HG03196 (cell line): Measurements from ENCODE around the gene LMNA.
"Not testable (repeated sequence)": the region's sequence is repeated elsewhere in the genome, so short reads cannot be mapped to it uniquely, and the experiment has no call there.

Experiments used
- ATAC-seq: cut with Tn5 transposase; IDR thresholded peaks from one replicate; pipeline ENCODE4 v1.9.1; 2021; ENCODE audit not compliant: unreplicated experiment

Gene LMNA

GRCh38 chr1:156114101-156114918, at the start of gene LMNA:
LMNA (plus strand) TSS chr1:156114711; CDS start chr1:156114919, 208 bp downstream.
- ATAC-seq, result peak; percentile 54

GRCh38 chr1:156065212-156065611, 49.3 kb upstream of the LMNA start:
- no peak for ATAC-seq

- no peak for ATAC-seq
Measured at GRCh38 chr1:156065871-156066270, 48.6 kb upstream of the LMNA start.

- ATAC-seq, result no peak
Measured at GRCh38 chr1:156067262-156067661, 47.2 kb upstream of the LMNA start.

- ATAC-seq, result no peak
Measured at GRCh38 chr1:156069490-156070455, 44.7 kb upstream of the LMNA start.

GRCh38 chr1:156070548-156070947, 44.0 kb upstream of the LMNA start:
- no peak for ATAC-seq

- ATAC-seq, result not testable (repeated sequence)
Measured at GRCh38 chr1:156071332-156071816, 43.1 kb upstream of the LMNA start.

- no peak for ATAC-seq
Measured at GRCh38 chr1:156072251-156072650, 42.3 kb upstream of the LMNA start.

- no peak for ATAC-seq
Measured at GRCh38 chr1:156073110-156073687, 41.3 kb upstream of the LMNA start.

- no peak for ATAC-seq
Measured at GRCh38 chr1:156073740-156074139, 40.8 kb upstream of the LMNA start.

GRCh38 chr1:156074661-156075060, 39.9 kb upstream of the LMNA start:
- ATAC-seq, result no peak

- no peak for ATAC-seq
Measured at GRCh38 chr1:156075162-156075561, 39.3 kb upstream of the LMNA start.

GRCh38 chr1:156075775-156076204, 38.7 kb upstream of the LMNA start:
- ATAC-seq, result no peak

- ATAC-seq, result no peak
Measured at GRCh38 chr1:156076609-156077429, 37.7 kb upstream of the LMNA start.

- no peak for ATAC-seq
Measured at GRCh38 chr1:156077430-156077760, 37.1 kb upstream of the LMNA start.

GRCh38 chr1:156078728-156079127, 35.8 kb upstream of the LMNA start:
- ATAC-seq, result no peak

- ATAC-seq, result no peak
Measured at GRCh38 chr1:156079762-156080161, 34.7 kb upstream of the LMNA start.

GRCh38 chr1:156080241-156080862, 34.2 kb upstream of the LMNA start:
- ATAC-seq, result no peak

GRCh38 chr1:156080863-156081179, 33.7 kb upstream of the LMNA start:
- ATAC-seq, result no peak
